K562 (cell line): ENCODE results near the gene NENF. TPM values are rescaled to one million over a fixed set of nuclear protein-coding genes. Genes with fewer than 3 reads are reported as not detected.

ENCODE experiments used
- ATAC-seq: fragments of 200-7000 bp; cut with Tn5 transposase; 3 replicates; pipeline ENCODE4 v1.9.1; 2020; ENCODE audit warnings: moderate library complexity
- BruUV-seq: library from RNA; stranded (reverse); fragments of 400-500 nt; replicated peaks from 2 replicates; lab custom pipeline; 2021; lab: Mats Ljungman, UMichigan
- CTCF ChIA-PET: fragments of 300-600 bp; formaldehyde crosslinking; extraction: SDS; loops from one replicate; lab custom pipeline; 2021; ENCODE audit warnings: low intra/inter-chr PET ratio; lab: Yijun Ruan, JAX
- POLR2A ChIA-PET: fragments of 300-600, 350-650 bp; sonication (Branson Sonifier 250); formaldehyde crosslinking; extraction: SDS; loops from one replicate; lab custom pipeline; 2021; ENCODE audit warnings: antibody characterized with exemption, inconsistent platforms; lab: Yijun Ruan, JAX
- DNase-seq, 4 experiments: peaks; one replicate each; pipeline versions ENCODE4 v3.0.0 to v3.0.0-alpha.2; 2011 to 2018; ENCODE audit warnings: low spot score in 3 of 4, mixed read lengths in 3 of 4; ENCODE audit errors: extremely low read depth in 1 of 4
- FAIRE-seq: peaks from 2 replicates; lab custom pipeline; 2011; peaks lifted over from hg19 to GRCh38; lab: Jason Lieb, UNC
- H2AFZ ChIP-seq: 2 replicates; pipeline ENCODE4 v1.6.0; 2011; ENCODE audit warnings: low read depth, low read length, control low read depth, inconsistent platforms
- H3K27ac ChIP-seq: fragments of 200-600 bp; 3 replicates; pipeline ENCODE4 v1.8.0; 2011; ENCODE audit warnings: low read depth, mild to moderate bottlenecking, control low read depth, inconsistent platforms, low read length, moderate library complexity, mixed read lengths; ENCODE audit errors: extremely low read depth
- H3K27me3 ChIP-seq, 2 experiments: fragments of 300-600 bp in 1 of 2; 2 replicates in 1 of 2; 3 replicates in 1 of 2; pipeline versions ENCODE4 v1.6.0 to v1.8.0; 2011; ENCODE audit warnings: inconsistent platforms in 2 of 2, low read length in 2 of 2, mild to moderate bottlenecking in 1 of 2, mixed read lengths in 1 of 2, moderate library complexity in 1 of 2; ENCODE audit not compliant: control insufficient read depth in 2 of 2, insufficient read depth in 2 of 2
- H3K36me3 ChIP-seq: fragments of 300-600 bp; 3 replicates; pipeline ENCODE4 v1.8.0; 2011; ENCODE audit warnings: mild to moderate bottlenecking, low read length, inconsistent platforms; ENCODE audit not compliant: control insufficient read depth, insufficient read depth
- H3K4me1 ChIP-seq, 2 experiments: fragments of 200-600 bp in 1 of 2; replicated peaks in 1 of 2; 2 replicates in 1 of 2; 3 replicates in 1 of 2; pipeline versions ENCODE4 v1.5.1 to v1.8.0; 2011; ENCODE audit warnings: inconsistent platforms in 2 of 2, low read length in 2 of 2, mild to moderate bottlenecking in 1 of 2, mixed read lengths in 1 of 2, moderate library complexity in 1 of 2; ENCODE audit not compliant: control insufficient read depth in 2 of 2, insufficient read depth in 2 of 2
- H3K4me2 ChIP-seq: 2 replicates; pipeline ENCODE4 v1.6.1; 2011; ENCODE audit warnings: low read length, control low read depth, inconsistent platforms, mixed read lengths; ENCODE audit not compliant: insufficient read depth
- H3K4me3 ChIP-seq: fragments of 200-600 bp; sonication (generic), shearing (Covaris generic); 2 replicates; pipeline ENCODE4 v1.5.1; 2016; ENCODE audit warnings: control low read depth, inconsistent platforms
- H3K79me2 ChIP-seq: fragments of 200-600 bp; 3 replicates; pipeline ENCODE4 v1.8.0; 2011; ENCODE audit warnings: low read length, inconsistent platforms; ENCODE audit not compliant: control insufficient read depth, insufficient read depth
- H3K9ac ChIP-seq, 2 experiments: 2 replicates each; pipeline versions ENCODE4 v1.6.0 to v1.6.1; 2011; ENCODE audit warnings: low read depth in 2 of 2, low read length in 2 of 2, control low read depth in 1 of 2, inconsistent platforms in 1 of 2, mild to moderate bottlenecking in 1 of 2, mixed read lengths in 1 of 2; ENCODE audit not compliant: insufficient read depth in 1 of 2
- H3K9me1 ChIP-seq: one replicate; pipeline ENCODE4 v1.6.0; 2011; ENCODE audit warnings: inconsistent platforms, mild to moderate bottlenecking, low read length, moderate library complexity; ENCODE audit not compliant: control insufficient read depth, insufficient read depth
- H3K9me3 ChIP-seq: replicated peaks from 2 replicates; pipeline ENCODE4 v1.5.1; 2011; ENCODE audit warnings: low read depth, low read length, inconsistent platforms; ENCODE audit not compliant: control insufficient read depth, insufficient read depth
- H4K20me1 ChIP-seq: replicated peaks from 2 replicates; pipeline ENCODE4 v1.6.1; 2011; ENCODE audit warnings: low read length, inconsistent platforms, mixed read lengths; ENCODE audit not compliant: control insufficient read depth, insufficient read depth
- DMBX1 ChIP-seq: fragments of 250-450 bp; sonication (Bioruptor Pico); IDR thresholded peaks from 2 replicates; pipeline ENCODE4 v1.8.0; 2022; ENCODE audit warnings: inconsistent platforms, mild to moderate bottlenecking, moderate library complexity, borderline replicate concordance
- ELF4 ChIP-seq: fragments of 450-650 bp; formaldehyde crosslinking; IDR thresholded peaks from 2 replicates; pipeline ENCODE4 v1.4.0; 2022; ENCODE audit warnings: missing genetic modification characterization
- GMEB1 ChIP-seq: fragments of 250-450 bp; sonication (Bioruptor Pico); IDR thresholded peaks from 2 replicates; pipeline ENCODE4 v1.4.0; 2020; ENCODE audit warnings: mild to moderate bottlenecking
- GTF2F1 ChIP-seq: IDR thresholded peaks from 2 replicates; pipeline ENCODE4 v1.6.1; 2011; ENCODE audit warnings: low read depth, low read length, improper control_type of control experiment
- HNRNPLL ChIP-seq: fragments of 200-400 bp; formaldehyde crosslinking; IDR thresholded peaks from 2 replicates; pipeline ENCODE4 v1.6.1; 2017; ENCODE audit warnings: low read length, low read depth, mild to moderate bottlenecking; ENCODE audit not compliant: poor library complexity, severe bottlenecking
- IRF1 ChIP-seq: sonication (generic); formaldehyde crosslinking; IDR thresholded peaks from 2 replicates; pipeline ENCODE4 v1.8.0; 2022; ENCODE audit warnings: missing genetic modification reagents, mild to moderate bottlenecking, borderline replicate concordance
- NR0B1 ChIP-seq: fragments of 450-650 bp; IDR thresholded peaks from one replicate; pipeline ENCODE4 v1.6.1; 2018; ENCODE audit warnings: mild to moderate bottlenecking, moderate library complexity; ENCODE audit not compliant: partially characterized antibody
- RAD21 ChIP-seq, 2 experiments: fragments of 250-450 bp in 1 of 2; fragments of 450-650 bp in 1 of 2; sonication (Bioruptor Pico) in 1 of 2; formaldehyde crosslinking in 1 of 2; IDR thresholded peaks in 1 of 2; conservative IDR thresholded peaks in 1 of 2; 2 replicates each; pipeline versions ENCODE4 v1.4.0 to v1.8.0; 2020 to 2022; ENCODE audit warnings: mild to moderate bottlenecking in 2 of 2, moderate library complexity in 1 of 2
- TCF15 ChIP-seq: fragments of 250-450 bp; sonication (Bioruptor Pico); IDR thresholded peaks from 2 replicates; pipeline ENCODE4 v1.8.0; 2022; ENCODE audit warnings: moderate library complexity, mild to moderate bottlenecking, inconsistent platforms
- TEAD4 ChIP-seq, 2 experiments: sonication (generic) in 1 of 2; formaldehyde crosslinking in 1 of 2; IDR thresholded peaks; 2 replicates each; pipeline versions ENCODE4 v1.6.1 to v1.8.0; 2012 to 2022; ENCODE audit warnings: borderline replicate concordance in 1 of 2, inconsistent platforms in 1 of 2, low read length in 1 of 2, mild to moderate bottlenecking in 1 of 2, missing genetic modification reagents in 1 of 2
- ZBTB7A ChIP-seq: IDR thresholded peaks from 2 replicates; pipeline ENCODE4 v1.6.1; 2011; ENCODE audit warnings: low read depth, mild to moderate bottlenecking, low read length, moderate library complexity, borderline replicate concordance; ENCODE audit not compliant: control insufficient read depth
- ZFP1 ChIP-seq: fragments of 450-650 bp; formaldehyde crosslinking; IDR thresholded peaks from 2 replicates; pipeline ENCODE4 v1.4.0; 2020; ENCODE audit warnings: mild to moderate bottlenecking, mixed read lengths
- ZNF639 ChIP-seq, 2 experiments: fragments of 200-800 bp in 1 of 2; sonication (Bioruptor generic) in 1 of 2; sonication (generic) in 1 of 2; formaldehyde crosslinking in 1 of 2; IDR thresholded peaks in 1 of 2; conservative IDR thresholded peaks in 1 of 2; 2 replicates each; pipeline versions ENCODE4 v1.5.0 to v1.6.1; 2016 to 2020; ENCODE audit warnings: missing compliant biosample characterization in 1 of 2, missing genetic modification characterization in 1 of 2, missing genetic modification reagents in 1 of 2
- ZNF79 ChIP-seq: fragments of 250-450 bp; sonication (Bioruptor Pico); IDR thresholded peaks from 2 replicates; pipeline ENCODE4 v1.4.0; 2020; ENCODE audit warnings: low read depth, mild to moderate bottlenecking, moderate library complexity
- WGBS: fragments of 100-300 bp; shearing (Covaris generic); methylation state at CpG from one replicate; pipeline ENCODE4 v1.1.6; 2016; ENCODE audit warnings: low coverage, mixed read lengths; ENCODE audit not compliant: insufficient coverage; ENCODE audit errors: missing lambda C conversion rate; 5-methylcytosine and 5-hydroxymethylcytosine counted together
- in situ Hi-C: fragments of 300-500 bp; cut with MboI; formaldehyde crosslinking; loops from 4 replicates; pipeline ENCODE4 v1.15.0; 2018; ENCODE audit warnings: inconsistent platforms, mixed read lengths
- intact Hi-C: fragments of 100-400 bp; cut with micrococcal nuclease; formaldehyde crosslinking; loops from 2 replicates; pipeline ENCODE4 v1.14.2; 2022
- polyA plus RNA-seq, 8 experiments: library from polyadenylated mRNA; depleted of rRNA in 4 of 8; stranded (reverse) in 5 of 8; unstranded in 3 of 8; fragments of >200 nt; fragmentation: Nextera tagmentation in 2 of 8; fragmentation: Illumina TruSeq in 1 of 8; extraction: Ambion mirVana in 2 of 8; extraction: Trizol in 1 of 8; gene quantifications; 2 replicates each; pipeline versions ENCODE4 v1.2.1 to v1.2.3, GENCODE V29; 2011 to 2014; ENCODE audit warnings: inconsistent platforms in 1 of 8, missing spikeins in 1 of 8
- total RNA-seq, 7 experiments: library from RNA; depleted of rRNA in 6 of 7; stranded (reverse); fragments of >200 nt in 6 of 7; fragmentation: Illumina TruSeq in 2 of 7; extraction: Trizol in 2 of 7; gene quantifications; 2 replicates each; pipeline versions ENCODE4 v1.2.1 to v1.2.3, GENCODE V29; 2011 to 2021; ENCODE audit warnings: low replicate concordance in 1 of 7

NENF gene
- total and polyA plus RNA-seq, 9 of the 15 experiments (the other 6 are each of a cell fraction or from before 2014, with no cell fraction given) = 6.1 to 100 (median 72.8) TPM

GRCh38 chr1:212430955-212431394 lies 1.7 kb upstream of the NENF start:
- in situ Hi-C loops = no loop called here
- no TSS peak for BruUV-seq
- POLR2A ChIA-PET = interaction anchor here (0.5 to 1.9 kb wide), 8 partner anchors 11 to 922 kb away, joined by 3 to 12 read pairs (median 4); partner anchors contain the start of genes ATF3 and PACC1
- TF ChIP-seq DMBX1 (CRISPR knock-in tag) (peak; percentile 96), TEAD4 (IDR thresholded peaks at IDR 0.05; ENCODE audit: low read length) (peak; percentile 93), TEAD4 (CRISPR knock-in tag; IDR thresholded peaks at IDR 0.05; ENCODE audit: borderline replicate concordance) (no peak), NR0B1 (no peak), GTF2F1 (no peak), ZBTB7A (no peak), ZNF79 (peak; percentile 92), HNRNPLL (no peak), TCF15 (peak; percentile 97), ZNF639 (CRISPR knock-in tag; conservative IDR thresholded peaks at IDR 0.05 in 1 of 2, IDR thresholded peaks at IDR 0.05 in 1 of 2) (peak in 1 of 2 experiments; percentile 84; a peak in 2 of 4 replicates), RAD21 (CRISPR knock-in tag; conservative IDR thresholded peaks at IDR 0.05 in 1 of 2, IDR thresholded peaks at IDR 0.05 in 1 of 2) (peak in 1 of 2 experiments; percentile 31; a peak in 1 of 4 replicates), ELF4 (CRISPR knock-in tag) (peak; percentile 93), IRF1 (CRISPR knock-in tag) (no peak), GMEB1 (peak; percentile 69), ZFP1 (CRISPR knock-in tag) (peak; percentile 70)

More at GRCh38 chr1:212430955-212431394, 1.7 kb upstream of the NENF start:
- Histone ChIP-seq H3K27ac (peak overlapping the region; percentile 39; the same call in 1 of the 3 replicates), H4K20me1 (peaks cover 8% of the 10 kb centered on the region; the same call in 1 of the 2 replicates), H3K79me2 (peaks cover 33% of the 10 kb centered on the region), H3K9me1 (no peaks in the 10 kb centered on the region), H3K4me2 (peak overlapping the region; percentile 44; the same call in 1 of the 2 replicates), H3K36me3 (peaks cover 6% of the 10 kb centered on the region; the same call in 1 of the 3 replicates), H3K9ac (peak overlapping the region in 1 of 2 experiments; percentile 39; a peak in 1 of 4 replicates), H3K4me1 (peaks cover 29 to 44% of the 10 kb centered on the region in 2 experiments), H2AFZ (peak overlapping the region; percentile 49), H3K9me3 (no peaks in the 10 kb centered on the region), H3K27me3 (no peaks in the 10 kb centered on the region), H3K4me3 (no peak overlapping the region)
- intact Hi-C loops = no loop called here
- no peak for ATAC-seq
- peak in 2 of 4 experiments; percentile 35 to 71 for DNase-seq
- WGBS = 10% methylated on average over 3 of the region's 3 CpGs
- CTCF ChIA-PET = no interaction called here
- FAIRE-seq = peak; percentile 49
